NCI-H1417 (cell line): Measurements from ENCODE around the gene NSUN6.
A peak's percentile ranks its signal among the peaks of the same experiment; 100 is the strongest.
"Not testable (repeated sequence)": the region's sequence is repeated elsewhere in the genome, so short reads cannot be mapped to it uniquely, and the experiment has no call there.

Experiments used
- DNase-seq, 3 experiments: peaks; one replicate each; lab custom pipeline; 2025; lab: John Stamatoyannopoulos, UW

NSUN6 gene

DNA sequence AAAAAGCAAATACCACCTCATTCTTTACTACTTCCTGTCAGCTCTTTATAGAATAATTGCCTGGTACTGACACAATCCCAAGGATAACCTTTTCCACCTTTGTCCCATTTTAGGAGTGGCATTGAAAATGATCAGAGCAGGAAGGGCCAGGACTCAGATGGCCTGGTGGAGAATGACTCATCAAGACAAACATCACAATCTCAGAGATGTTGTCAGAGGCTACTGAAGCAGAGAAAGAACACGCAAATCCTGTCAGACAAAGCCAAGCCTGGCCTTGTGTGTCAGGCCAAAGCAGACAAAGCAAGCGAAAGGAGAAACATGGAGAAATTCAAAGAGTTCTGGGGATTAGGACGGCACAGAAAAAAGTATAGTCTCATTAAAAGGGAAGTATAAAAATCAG is 40.9 kb downstream of the NSUN6 start:
- DNase-seq: peak in 1 of 3 experiments; percentile 6

DNA sequence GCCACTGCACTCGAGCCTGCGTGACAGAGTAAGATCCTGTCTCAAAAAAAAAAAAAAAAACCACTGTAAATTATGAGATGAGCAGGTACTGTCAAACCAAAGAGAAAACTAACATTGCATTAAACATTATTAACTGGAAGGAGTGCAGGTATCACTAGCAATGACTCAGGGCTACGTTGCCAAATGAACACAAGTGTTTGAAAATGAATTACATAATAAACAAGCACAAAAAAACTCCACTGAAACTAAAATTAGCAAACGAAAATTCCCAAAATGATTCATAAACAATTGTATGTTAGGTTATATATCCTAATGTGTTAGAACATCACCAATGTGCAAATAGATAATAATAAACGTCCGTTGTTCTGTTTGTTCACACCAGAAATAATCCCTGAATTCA is 42.8 kb downstream of the NSUN6 start:
- DNase-seq: no peak

DNA sequence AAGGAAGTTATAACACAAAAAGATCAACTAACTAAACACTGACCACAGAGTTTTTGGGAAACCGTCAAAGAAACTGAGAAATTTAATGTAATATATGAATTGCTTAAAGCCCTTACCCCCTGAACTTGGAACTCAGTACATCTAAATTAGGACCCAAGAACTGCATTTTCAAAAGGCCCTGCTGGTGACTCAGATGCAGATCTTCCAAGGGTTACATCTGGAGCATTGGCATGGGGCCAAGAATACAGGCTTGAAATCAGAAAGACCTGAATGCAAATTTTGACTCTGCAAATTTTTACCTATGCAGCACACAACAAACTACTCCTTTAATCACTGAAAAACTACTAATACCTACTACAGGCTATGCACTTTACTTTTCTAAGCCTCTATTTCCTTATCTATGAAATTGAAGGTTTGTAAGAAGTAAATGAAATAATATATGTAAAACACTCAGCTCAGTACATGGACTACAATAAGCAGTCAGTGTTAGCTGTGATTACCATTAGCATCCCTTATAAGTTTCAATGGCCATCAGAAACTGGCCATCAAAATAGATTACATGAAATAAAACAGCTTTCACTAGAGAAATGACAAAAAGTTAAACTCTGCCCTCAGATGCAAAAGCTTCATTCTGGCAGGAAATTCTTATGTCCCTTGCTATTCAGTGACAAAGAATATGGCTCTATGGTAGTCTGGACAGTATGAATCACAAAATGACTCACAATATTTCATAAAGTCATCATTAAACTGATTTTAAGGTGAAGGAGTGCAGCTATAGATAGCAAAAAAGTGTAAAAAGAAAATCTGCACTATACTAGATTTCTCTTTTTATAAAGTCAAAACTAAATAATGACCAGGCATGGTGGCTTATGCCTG is 43.6 kb downstream of the NSUN6 start:
- peak in 2 of 3 experiments; percentile 3 to 7 for DNase-seq

DNA sequence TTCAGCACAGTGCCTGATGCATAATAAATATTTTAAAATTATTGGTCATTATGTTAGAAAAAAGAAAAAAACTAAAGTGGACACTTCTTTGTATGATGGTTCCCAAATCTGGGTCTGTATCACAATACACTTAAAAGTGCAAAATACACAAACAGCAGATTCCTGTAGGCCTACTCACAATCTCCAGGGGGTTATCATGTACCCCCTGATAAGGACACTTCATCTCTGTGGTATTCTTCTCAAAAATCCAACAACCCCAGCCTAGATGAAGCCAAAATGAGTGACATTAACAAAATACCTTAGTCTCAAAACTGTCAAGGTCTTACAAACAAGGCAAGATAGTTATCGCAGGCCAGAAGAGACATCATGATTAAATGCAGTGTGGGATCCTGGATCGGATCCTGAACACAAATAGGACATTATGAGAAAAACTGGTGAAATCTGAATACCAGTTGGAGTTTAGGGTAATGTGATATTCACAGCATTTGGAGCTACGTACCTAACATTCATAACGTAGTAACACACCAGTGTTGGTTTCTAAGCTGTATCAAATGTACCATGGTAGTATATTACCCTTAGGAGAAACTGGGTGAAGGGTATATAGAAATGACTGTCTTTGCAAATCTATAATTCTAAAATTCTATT is 45.2 kb downstream of the NSUN6 start:
- no peak for DNase-seq

DNA sequence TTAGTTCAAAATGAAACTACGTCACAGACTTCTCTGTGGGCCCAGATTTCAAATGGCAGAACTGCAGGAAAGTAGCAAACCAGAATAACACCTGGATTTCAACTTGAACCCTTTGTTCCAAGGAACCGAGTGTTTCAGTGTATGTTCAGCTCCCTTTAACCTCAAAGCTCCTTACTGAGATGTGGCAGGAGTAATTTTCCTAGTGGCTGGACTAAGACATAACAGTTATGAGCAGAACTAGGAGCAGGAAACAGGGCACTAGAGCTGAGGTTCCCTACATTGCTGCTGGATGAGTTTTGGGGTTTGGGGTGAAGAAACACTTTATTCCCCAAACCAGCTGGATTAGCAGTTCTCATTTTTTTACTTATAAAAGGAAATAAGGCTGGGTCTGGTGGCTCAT is 50.1 kb downstream of the NSUN6 start:
- DNase-seq: no peak

DNA sequence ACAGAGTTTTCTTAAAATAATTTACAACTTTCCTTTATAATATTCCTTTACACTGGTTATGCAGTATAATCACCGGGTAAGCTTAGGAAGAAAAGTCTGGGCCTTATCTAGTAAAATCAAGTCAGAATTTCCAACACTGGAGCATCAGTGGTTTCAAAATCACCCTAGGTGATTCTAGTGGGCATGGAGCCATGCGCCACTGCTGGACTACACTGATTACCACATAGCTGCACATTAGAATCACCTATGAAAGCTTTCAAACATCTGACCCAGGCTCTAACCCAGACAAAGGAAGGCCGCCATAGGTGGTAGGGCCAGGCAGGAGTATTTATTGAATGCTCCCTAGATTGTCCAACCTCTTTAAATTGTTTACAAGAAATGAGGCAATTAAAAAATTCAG is 52.0 kb downstream of the NSUN6 start:
- no peak for DNase-seq

DNA sequence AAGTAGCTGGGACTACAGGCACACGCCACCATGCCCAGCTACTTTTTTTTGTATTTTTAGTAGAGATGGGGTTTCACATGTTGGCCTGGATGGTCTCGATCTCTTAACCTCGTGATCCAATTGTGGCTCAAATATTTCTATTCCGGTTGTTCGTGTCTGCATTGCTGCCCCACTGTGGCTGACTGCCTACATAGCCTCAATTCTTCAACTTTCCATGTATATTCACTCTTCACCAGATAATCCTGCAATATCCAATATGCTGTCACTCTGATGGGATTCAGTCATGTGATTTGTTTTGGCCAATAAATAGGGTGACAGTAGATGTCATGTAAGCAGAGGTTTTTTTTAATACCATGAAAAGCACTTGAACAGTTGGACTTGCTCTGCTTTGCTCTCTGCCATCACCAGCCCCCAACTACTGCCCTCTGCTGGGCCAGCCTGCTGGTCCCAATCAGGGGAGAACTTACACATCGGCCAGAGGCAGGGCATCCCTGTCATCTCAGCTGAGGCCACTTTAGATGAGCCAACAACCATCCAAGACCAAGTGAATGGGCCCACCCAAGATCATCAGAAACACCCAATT is 56.7 kb downstream of the NSUN6 start:
- no peak for DNase-seq

DNA sequence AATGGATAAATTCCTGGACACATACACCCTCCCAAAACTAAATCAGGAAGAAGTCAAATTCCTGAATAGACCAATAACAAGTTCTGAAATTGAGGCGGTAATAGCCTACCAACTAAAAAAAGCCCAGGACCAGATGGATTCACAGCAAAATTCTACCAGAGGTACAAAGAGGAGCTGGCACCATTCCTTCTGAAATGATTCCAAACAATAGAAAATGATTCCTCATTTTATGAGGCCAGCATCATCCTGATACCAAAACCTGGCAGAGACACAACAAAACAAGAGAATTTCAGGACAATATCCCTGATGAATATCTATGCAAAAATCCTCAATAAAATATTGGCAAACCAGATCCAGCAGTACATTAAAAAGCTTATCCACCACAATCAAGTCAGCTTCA is 60.2 kb downstream of the NSUN6 start:
- not testable (repeated sequence) for DNase-seq

DNA sequence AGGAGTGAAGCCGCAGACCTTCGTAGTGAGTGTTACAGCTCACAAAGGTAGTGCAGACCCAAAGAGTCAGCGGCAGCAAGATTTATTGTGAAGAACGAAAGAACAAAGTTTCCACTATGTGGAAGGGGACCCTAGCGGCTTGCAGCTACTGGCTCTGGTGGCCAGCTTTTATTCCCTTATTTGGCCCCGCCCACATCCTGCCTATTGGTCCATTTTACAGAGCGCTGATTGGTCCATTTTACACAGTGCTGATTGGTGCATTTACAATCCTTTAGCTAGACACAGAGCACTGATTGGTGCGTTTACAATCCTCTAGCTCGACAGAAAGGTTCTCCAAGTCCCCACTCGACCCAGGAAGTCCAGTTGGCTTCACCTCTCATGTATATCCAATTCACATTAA is 64.8 kb downstream of the NSUN6 start:
- DNase-seq: not testable (repeated sequence)

DNA sequence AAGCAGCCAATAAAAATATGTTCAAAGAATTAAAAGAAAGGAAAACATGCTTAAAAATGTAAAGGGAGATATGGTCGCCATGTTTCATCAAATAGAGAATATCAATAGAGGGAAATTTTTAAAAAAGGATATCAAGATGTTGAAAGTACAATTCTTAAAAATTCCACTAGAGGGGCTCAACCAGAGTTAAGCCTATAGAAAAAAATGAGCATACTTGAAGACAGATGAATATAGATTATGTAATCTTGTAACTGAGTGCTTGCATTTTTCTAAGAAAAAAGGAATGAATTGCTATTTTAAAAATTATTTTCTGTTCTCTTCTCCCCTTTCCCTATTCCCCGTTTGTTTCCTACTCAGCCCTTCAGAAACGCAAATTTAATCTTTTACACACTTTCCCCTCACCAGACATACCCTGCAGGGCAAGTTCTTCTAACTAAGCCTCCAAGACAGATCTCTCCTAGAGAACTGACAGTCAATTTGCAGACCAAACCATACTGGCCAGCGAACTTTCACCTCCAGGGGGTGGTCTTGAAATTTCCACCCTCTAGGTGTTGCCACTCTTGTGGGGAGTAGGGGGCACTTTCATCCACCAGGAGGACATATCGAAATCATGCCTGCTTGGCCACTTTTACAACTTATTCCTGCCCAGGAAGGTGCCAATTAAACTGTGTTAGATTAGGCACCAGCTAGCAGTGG is 67.7 kb downstream of the NSUN6 start:
- no peak for DNase-seq

DNA sequence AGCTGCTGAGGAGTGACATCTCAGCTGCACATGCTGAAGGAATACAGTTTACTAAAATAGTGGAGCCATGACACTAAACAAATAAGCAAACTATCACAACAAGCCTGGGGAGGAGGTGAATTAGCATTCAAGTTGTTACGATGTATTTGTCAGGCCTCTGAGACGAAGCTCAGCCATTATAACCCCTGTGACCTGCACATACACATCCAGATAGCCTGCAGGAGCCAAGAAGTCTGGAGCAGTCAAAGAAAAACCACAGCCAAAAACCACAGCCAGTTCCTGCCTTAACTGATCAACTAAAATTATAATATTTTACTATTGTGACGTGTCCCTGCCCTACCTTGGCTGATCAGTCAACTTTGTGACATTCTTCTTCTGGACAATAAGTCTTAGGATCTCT is 68.6 kb downstream of the NSUN6 start:
- no peak for DNase-seq

DNA sequence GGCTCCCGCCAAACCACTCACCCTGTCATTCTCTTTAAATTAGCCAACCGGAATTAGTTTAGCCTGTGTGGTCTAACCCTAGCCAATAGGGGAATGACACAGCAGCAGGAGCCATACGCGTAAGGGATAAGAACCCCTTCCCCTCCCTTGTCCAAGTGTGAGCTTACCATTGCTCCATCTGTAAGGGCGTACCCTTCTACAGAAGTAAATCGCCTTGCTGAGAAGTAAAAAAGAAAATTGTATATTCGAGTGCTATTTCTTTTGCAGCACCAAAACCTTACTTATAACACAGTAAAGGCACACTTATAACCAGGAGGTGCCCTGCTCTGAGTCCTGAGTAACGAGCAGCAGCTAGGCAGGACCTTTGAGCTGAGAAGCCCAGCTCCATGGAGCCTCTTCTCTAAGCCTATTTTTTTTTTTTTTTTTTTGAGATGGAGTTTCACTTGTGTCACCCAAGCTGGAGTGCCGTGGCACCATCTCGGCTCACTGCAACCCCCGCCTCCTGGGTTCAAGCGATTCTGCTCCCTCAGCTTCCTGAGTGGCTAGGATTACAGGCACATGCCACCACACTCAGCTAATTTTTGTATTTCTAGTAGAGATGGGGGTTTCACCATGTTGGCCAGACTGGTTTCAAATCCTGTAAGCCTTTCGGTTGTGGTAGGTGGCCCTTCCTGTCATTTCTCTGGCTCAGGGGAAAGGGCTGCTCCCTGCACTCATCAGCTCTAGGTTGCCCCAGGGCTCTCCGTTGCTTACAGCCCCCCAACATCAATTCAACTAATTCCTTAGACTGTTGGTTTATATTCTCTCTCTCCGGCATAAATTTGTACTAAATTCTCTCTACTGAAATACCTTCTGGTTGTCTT is 73.3 kb downstream of the NSUN6 start:
- DNase-seq: no peak

DNA sequence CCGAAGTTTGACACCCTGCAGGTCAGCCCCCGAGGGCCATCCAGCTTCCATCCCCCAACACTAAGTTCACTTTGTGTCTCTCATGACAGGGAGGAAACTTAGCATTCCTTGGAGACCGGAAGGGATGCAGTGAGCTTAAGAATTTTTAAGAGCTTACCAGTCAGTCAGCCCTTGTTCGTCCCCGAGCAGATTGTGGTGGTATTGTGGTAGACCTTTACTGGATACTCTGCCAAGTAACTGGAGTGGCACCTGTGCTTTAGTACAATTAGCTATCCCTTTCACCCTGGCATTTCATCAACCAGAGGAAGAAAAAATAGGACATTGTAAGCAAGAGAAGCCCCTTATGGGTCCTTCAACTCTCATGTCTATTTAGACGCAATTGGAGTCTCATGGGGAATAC is 74.8 kb downstream of the NSUN6 start:
- DNase-seq: no peak

DNA sequence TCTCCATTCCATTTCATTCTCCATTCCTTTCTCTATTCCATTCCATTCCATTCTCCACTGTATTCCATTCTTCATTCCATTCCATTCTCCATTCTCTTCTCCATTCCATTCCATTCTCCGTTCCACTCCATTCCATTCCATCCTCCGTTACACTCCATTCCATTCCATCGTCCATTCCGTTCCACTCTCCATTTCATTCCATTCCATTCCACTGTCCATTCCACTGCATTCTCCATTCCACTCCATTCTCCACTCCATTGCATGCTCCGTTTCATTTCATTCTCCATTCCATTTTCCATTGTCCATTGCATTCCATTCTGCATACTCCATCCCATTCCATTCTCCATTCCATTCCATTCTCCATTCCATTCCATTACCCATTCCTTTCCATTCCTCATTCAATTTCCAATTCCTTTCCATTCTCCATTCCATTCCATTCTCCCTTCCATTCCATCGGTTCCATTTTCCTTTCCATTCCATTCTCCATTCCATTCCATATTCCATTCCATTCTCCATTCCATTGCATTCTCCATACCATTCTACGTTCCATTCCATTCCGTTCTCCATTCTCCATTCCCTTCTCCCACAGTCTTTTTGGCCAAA is 78.3 kb downstream of the NSUN6 start:
- no peak for DNase-seq

DNA sequence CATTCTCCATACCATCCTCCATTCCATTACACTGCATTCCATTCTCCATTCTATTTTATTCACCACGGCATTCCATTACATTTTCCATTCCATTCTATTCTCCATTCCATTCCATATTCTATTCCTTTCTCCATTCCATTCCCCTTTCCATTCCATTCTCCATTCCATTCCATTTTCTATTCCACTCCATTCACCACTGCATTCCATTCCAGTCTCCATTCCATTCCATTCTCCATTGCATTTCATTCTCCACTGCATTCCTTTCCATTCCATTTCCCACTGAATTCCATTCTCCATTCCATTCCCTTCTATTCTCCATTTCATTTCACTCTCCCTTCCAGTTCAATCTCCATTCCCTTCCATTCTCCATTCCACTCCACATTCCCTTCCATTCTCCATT is 79.6 kb downstream of the NSUN6 start:
- no peak for DNase-seq

DNA sequence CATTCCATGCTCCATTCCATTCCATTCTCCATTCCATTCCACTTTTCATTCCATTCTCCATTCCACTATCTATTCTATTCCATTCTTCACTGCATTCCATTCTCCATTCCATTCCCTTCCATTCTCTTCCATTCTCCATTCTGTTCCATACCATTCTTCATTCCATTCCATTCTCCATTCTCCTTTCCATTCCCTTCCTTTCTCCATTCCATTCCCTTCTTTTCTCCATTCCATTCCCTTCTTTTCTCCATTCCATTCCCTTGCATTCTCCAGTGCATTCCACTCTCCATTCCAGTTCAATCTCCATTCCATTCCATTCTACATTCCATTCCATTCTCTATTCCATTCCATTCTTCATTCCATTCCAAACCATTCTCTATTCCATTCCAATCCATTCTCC is 80.3 kb downstream of the NSUN6 start:
- no peak for DNase-seq

DNA sequence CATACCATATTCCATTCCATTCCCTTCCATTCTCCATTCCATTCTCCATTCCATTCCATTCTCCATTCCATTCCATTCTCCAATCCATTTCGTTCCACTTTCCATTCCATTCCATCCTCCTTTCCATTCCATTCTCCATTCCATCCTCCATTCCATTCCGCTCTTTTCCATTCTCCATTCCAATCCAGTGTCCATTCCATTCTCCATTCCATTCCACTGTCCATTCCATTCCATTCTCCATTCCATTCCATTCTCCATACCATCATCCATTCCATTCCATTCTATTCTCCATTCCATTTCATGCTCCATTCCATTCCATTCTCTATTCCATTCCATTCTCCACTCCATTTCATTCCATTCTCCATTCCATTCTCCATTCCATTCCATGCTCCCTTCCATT is 81.0 kb downstream of the NSUN6 start:
- not testable (repeated sequence) for DNase-seq

DNA sequence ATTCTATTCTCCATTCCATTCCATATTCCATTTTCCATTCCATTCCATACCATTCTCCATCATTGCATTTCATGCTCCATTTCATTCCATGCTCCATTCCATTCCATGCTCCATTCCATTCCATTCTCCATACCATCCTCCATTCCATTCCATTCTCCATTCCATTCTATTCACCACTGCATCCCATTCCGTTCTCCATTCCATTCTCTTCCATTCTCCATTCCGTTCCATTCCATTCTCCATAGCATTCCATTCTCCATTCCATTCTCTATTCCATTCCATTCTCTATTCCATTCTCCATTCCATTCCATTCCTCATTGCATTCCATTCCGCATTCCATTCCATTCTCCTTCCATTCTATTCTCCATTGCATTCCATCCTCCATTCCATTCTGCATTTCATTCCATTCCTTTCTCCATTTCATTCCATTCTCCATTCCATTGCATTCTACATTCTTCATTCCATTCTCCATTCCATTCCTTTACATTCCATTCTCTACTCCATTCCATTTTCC is 84.0 kb downstream of the NSUN6 start:
- DNase-seq: no peak

DNA sequence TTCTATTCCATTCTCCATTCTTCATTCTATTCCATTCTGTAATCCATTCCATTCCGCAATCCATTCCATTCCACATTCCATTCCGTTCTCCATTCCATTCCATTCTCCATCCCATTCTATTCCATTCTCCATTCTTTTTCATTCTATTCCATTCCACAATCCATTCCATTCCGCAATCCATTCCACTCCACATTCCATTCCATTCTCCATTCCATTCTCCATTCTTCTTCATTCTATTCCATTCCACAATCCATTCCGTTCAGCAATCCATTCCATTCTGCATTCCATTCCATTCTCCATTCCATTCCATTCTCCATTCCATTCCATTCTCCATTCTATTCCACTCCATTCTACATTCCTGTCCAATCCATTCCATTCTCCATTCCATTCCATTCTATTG is 85.2 kb downstream of the NSUN6 start:
- no peak for DNase-seq

DNA sequence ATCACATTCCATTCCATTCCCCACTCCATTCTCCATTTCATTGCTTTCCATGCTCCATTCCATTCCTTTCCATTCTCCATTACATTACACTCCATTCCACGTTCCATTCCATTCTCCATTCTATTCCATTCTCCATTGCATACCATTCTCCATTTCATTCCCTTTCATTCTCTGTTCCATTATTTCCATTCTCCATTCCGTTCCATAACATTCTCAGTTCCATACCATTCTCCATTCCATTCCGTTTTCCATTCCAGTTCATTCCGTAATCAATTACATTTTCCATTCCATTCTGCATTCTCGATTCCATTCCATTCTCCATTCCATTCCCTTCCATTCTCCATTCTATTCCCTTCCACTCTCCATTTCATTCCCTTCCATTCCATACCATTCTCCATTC is 86.4 kb downstream of the NSUN6 start:
- no peak for DNase-seq
